Stomach (tissue), 9 donors: ENCODE results near the gene NUDT19. TPM values are rescaled to one million over a fixed set of nuclear protein-coding genes. Genes with fewer than 3 reads are reported as not detected.
"Not testable (repeated sequence)": the region's sequence is repeated elsewhere in the genome, so short reads cannot be mapped to it uniquely, and the experiment has no call there.

ENCODE experiments used
- DNase-seq, 2 donors: peaks; one replicate each; pipeline versions ENCODE4 v3.0.0 to v3.0.0-alpha.2; 2013 to 2019
- H3K27ac ChIP-seq, 5 donors: fragments of 200-600 bp in 4 of 5; sonication (generic) in 4 of 5; one replicate each; pipeline ENCODE4 v1.5.1; 2013 to 2019; ENCODE audit warnings: mild to moderate bottlenecking in 1 of 5, moderate library complexity in 1 of 5
- H3K27me3 ChIP-seq, 3 donors: fragments of 200-600 bp; sonication (generic); one replicate each; pipeline ENCODE4 v1.5.1; 2017 to 2019; ENCODE audit warnings: mixed run types in 1 of 3
- H3K36me3 ChIP-seq, 4 donors: fragments of 200-600 bp; sonication (generic); 1 replicate in 3 of 4; 2 replicates in 1 of 4; pipeline ENCODE4 v1.5.1; 2016 to 2019
- H3K4me1 ChIP-seq, 4 donors: fragments of 200-600 bp; sonication (generic); one replicate each; pipeline ENCODE4 v1.5.1; 2016 to 2019
- H3K4me3 ChIP-seq, 4 donors: fragments of 200-600 bp; sonication (generic) in 3 of 4; one replicate each; pipeline ENCODE4 v1.5.1; 2016 to 2019; ENCODE audit warnings: mild to moderate bottlenecking in 1 of 4
- H3K9me3 ChIP-seq, 4 donors: fragments of 200-600 bp; sonication (generic); one replicate each; pipeline ENCODE4 v1.5.1; 2016 to 2019
- EP300 ChIP-seq: sonication (generic); formaldehyde crosslinking; IDR thresholded peaks from one replicate; pipeline ENCODE4 v1.6.1; 2017; ENCODE audit warnings: antibody characterized with exemption
- POLR2A ChIP-seq, 4 donors: fragments of 450-650 bp; IDR thresholded peaks; one replicate each; pipeline ENCODE4 v1.6.1; 2016; ENCODE audit warnings: antibody characterized with exemption in 4 of 4, control low read depth in 2 of 4, mild to moderate bottlenecking in 1 of 4, moderate library complexity in 1 of 4
- POLR2AphosphoS5 ChIP-seq, 3 donors: sonication (generic); formaldehyde crosslinking; IDR thresholded peaks; one replicate each; pipeline ENCODE4 v1.6.1; 2016; ENCODE audit warnings: antibody characterized with exemption in 3 of 3
- WGBS, 5 donors: extraction: QIAGEN DNeasy Blood & Tissue Kit in 3 of 5; methylation state at CpG; one replicate each; pipeline versions ENCODE4 v1.1.5 to v1.1.7; 2013 to 2018; 5-methylcytosine and 5-hydroxymethylcytosine counted together
- intact Hi-C: fragments of 100-400 bp; cut with DNase I; formaldehyde crosslinking; loops from one replicate; pipeline ENCODE4 v1.15.1; 2023; ENCODE audit warnings: low total_unique reads
- polyA plus RNA-seq, 3 donors: library from polyadenylated mRNA; stranded (reverse); fragments of 200-250 nt; gene quantifications; one replicate each; pipeline ENCODE4 v1.2.3, GENCODE V29; 2013
- total RNA-seq, 5 donors: library from RNA; depleted of rRNA; stranded (reverse); fragments of >200 nt; gene quantifications; one replicate each; pipeline versions ENCODE4 v1.1.0 to v1.2.3, GENCODE V29; 2014 to 2016
- TF ChIP-seq, protein P1 (sequence below), 7 experiments: fragments of 450-650 bp in 4 of 7; fragments of 200-600 bp in 3 of 7; sonication (generic) in 3 of 7; IDR thresholded peaks; one replicate each; pipeline ENCODE4 v1.5.1; 2016 to 2019; ENCODE audit warnings: antibody characterized with exemption in 7 of 7, control low read depth in 2 of 7, mild to moderate bottlenecking in 1 of 7
- donor health status: healthy with polysubstance abuse.
- donor health status: Bipolar disorder and iron deficiency.
- donor health status: healthy.

Gene NUDT19
- total and polyA plus RNA-seq, 8 donors: 2.0 to 19.2 (median 7.8) TPM; not detected in 1

DNA sequence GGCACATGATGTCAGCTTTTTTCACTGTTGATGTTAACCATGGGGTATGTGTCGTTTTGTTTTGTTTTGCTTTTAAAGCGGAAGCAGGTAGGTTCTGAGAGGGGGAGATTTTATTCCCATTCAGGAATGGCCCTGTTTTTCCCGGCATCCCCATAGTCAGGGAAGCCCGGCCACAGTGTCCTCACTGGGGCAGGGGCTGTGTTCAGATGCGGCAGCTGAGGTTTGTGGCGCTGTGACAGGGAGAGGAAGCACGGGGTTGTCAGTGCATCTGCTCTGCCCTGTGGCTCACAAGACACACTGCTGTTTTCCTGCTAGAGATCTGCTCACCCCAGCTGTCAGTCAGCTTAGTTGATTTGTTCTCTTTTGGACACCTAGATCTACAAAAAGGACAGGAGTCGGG, 44.3 kb upstream of the NUDT19 start:
- peaks cover 42 to 83% (median 77%) of the 10 kb centered on the region in 4 donors for H3K36me3 ChIP-seq
- H3K4me1 ChIP-seq: peaks cover 7 to 15% (median 12%) of the 10 kb centered on the region in 4 donors
- no peak overlapping the region for H3K27ac ChIP-seq
- 86 to 91% (median 90%) methylated on average over 8 of the region's 8 CpGs for WGBS, 5 donors
- intact Hi-C loops: no loop called here
- no peaks in the 10 kb centered on the region for H3K9me3 ChIP-seq
- H3K27me3 ChIP-seq: no peaks in the 10 kb centered on the region
- DNase-seq: peak in 1 of 2 donors; percentile 9
- no peak overlapping the region for H3K4me3 ChIP-seq
- TF ChIP-seq POLR2A (IDR thresholded peaks at IDR 0.05) (no peak), EP300 (no peak), POLR2AphosphoS5 (IDR thresholded peaks at IDR 0.05) (no peak)
- TF ChIP-seq, protein P1, sequence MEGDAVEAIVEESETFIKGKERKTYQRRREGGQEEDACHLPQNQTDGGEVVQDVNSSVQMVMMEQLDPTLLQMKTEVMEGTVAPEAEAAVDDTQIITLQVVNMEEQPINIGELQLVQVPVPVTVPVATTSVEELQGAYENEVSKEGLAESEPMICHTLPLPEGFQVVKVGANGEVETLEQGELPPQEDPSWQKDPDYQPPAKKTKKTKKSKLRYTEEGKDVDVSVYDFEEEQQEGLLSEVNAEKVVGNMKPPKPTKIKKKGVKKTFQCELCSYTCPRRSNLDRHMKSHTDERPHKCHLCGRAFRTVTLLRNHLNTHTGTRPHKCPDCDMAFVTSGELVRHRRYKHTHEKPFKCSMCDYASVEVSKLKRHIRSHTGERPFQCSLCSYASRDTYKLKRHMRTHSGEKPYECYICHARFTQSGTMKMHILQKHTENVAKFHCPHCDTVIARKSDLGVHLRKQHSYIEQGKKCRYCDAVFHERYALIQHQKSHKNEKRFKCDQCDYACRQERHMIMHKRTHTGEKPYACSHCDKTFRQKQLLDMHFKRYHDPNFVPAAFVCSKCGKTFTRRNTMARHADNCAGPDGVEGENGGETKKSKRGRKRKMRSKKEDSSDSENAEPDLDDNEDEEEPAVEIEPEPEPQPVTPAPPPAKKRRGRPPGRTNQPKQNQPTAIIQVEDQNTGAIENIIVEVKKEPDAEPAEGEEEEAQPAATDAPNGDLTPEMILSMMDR (IDR thresholded peaks at IDR 0.05): no peak

GRCh38 chr19:32649751-32650150, 41.9 kb upstream of the NUDT19 start:
- Histone ChIP-seq H3K4me3 (no peak overlapping the region), H3K27me3 (no peaks in the 10 kb centered on the region), H3K4me1 (peaks cover 22 to 34% (median 27%) of the 10 kb centered on the region in 4 donors), H3K36me3 (peaks cover 23 to 64% (median 60%) of the 10 kb centered on the region in 4 donors), H3K27ac (no peak overlapping the region), H3K9me3 (no peaks in the 10 kb centered on the region)
- WGBS, 5 donors: 94 to 98% (median 96%) methylated on average over 7 to 11 of the region's 11 CpGs
- no peak for TF ChIP-seq POLR2A (IDR thresholded peaks at IDR 0.05)
- TF ChIP-seq, protein P1 (IDR thresholded peaks at IDR 0.05): no peak
- TF ChIP-seq EP300: no peak
- TF ChIP-seq POLR2AphosphoS5 (IDR thresholded peaks at IDR 0.05): no peak
- DNase-seq: no peak
- intact Hi-C loops: no loop called here

DNA sequence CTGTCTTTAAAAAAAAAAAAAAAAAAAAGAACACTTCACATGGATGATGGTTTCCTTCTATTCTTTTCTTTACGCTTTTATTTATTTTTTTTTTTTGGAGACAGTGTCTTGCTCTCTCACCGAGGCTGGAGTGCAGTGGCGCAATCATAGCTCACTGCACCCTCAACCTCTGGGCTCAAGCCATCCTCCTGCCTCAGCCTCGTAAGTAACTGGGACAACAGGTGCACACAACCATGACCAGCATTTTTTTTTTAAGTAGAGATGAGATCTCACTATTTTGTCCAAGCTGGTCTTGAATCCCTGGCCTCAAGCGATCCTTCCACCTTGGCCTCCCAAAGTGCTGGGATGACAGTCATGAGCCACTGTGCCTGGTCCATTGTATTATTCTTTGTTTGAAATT, 41.0 kb upstream of the NUDT19 start:
- TF ChIP-seq, protein P1 (IDR thresholded peaks at IDR 0.05): no peak
- TF ChIP-seq EP300 (no peak), POLR2A (IDR thresholded peaks at IDR 0.05) (no peak), POLR2AphosphoS5 (IDR thresholded peaks at IDR 0.05) (no peak)
- DNase-seq: no peak
- Histone ChIP-seq H3K27me3 (no peaks in the 10 kb centered on the region), H3K27ac (peak overlapping the region in 1 of 5 donors; percentile 62), H3K4me1 (peaks cover 22 to 34% (median 27%) of the 10 kb centered on the region in 4 donors), H3K4me3 (no peak overlapping the region), H3K36me3 (peaks cover 32 to 65% (median 62%) of the 10 kb centered on the region in 4 donors), H3K9me3 (no peaks in the 10 kb centered on the region)
- intact Hi-C loops: no loop called here
- 90 to 95% (median 93%) methylated on average over 5 of the region's 5 CpGs for WGBS, 5 donors

DNA sequence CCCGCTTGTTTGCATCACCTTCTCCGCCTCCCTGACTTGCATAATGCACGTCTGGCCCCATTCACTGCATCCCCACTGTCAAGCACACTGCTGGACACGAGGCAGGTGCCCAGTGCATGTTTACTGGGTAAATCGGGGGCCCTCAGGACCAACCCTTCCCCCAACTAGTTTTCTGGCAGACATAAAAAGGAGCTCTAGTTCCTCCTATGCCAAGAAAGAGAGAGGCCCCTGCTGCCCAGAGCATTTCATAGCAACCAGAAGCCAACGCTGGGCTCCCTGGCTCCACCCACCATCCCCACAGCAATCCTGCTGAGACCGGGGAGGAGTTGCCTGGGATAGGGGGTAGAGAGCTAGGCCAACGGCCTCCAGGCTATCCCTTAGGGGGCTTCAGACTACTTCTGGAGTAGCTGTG, 39.9 kb upstream of the NUDT19 start:
- intact Hi-C loops: no loop called here
- Histone ChIP-seq H3K4me3 (no peak overlapping the region), H3K36me3 (peaks cover 32 to 64% (median 62%) of the 10 kb centered on the region in 4 donors), H3K27me3 (no peaks in the 10 kb centered on the region), H3K27ac (peak overlapping the region in 1 of 5 donors; percentile 62), H3K9me3 (no peaks in the 10 kb centered on the region), H3K4me1 (peaks cover 22 to 34% (median 27%) of the 10 kb centered on the region in 4 donors)
- peak; percentile 30 to 84 for DNase-seq
- TF ChIP-seq EP300: no peak
- TF ChIP-seq, protein P1 (IDR thresholded peaks at IDR 0.05): no peak
- TF ChIP-seq POLR2A (IDR thresholded peaks at IDR 0.05): no peak
- TF ChIP-seq POLR2AphosphoS5 (IDR thresholded peaks at IDR 0.05): no peak
- 39 to 51% (median 48%) methylated on average over 8 of the region's 8 CpGs for WGBS, 5 donors

- H3K9me3 ChIP-seq, intact Hi-C loops, H3K27me3 ChIP-seq, DNase-seq, H3K4me3 ChIP-seq: not testable (repeated sequence)
- peaks cover 22 to 34% (median 27%) of the 10 kb centered on the region in 4 donors for H3K4me1 ChIP-seq
- 91 to 95% (median 95%) methylated on average over 13 of the region's 13 CpGs for WGBS, 5 donors
- H3K27ac ChIP-seq: peak overlapping the region in 3 of 5 donors; percentile 54 to 62 (median 58)
- H3K36me3 ChIP-seq: peaks cover 27 to 64% (median 62%) of the 10 kb centered on the region in 4 donors
These were observed 39.3 kb upstream of the NUDT19 start for GRCh38 chr19:32652331-32652730.
